Purkinje cell (primary cell): ENCODE results near the gene GPR141. TPM values are rescaled to one million over a fixed set of nuclear protein-coding genes. Genes with fewer than 3 reads are reported as not detected.

Source experiments
- polyA plus RNA-seq: library from polyadenylated mRNA; unstranded; fragments of >200 nt; fragmentation: Nextera tagmentation; gene quantifications from 2 replicates; pipeline ENCODE4 v1.2.1, GENCODE V29; 2014

GPR141 gene
- not detected in 2 replicates for polyA plus RNA-seq

GRCh38 chr7:37683246-37684120 is at the start of gene GPR141:
TSS of gene GPR141 (plus strand) at chr7:37683766. CDS start at chr7:37740394, 56,628 bp downstream.

Other genes with a start within 250 kb of the GPR141 start
- 131 and 134 TPM in 2 replicates for gene ELMO1, start 234.9 kb upstream of the GPR141 start, polyA plus RNA-seq
- gene NME8, start 164.8 kb downstream of the GPR141 start, polyA plus RNA-seq = not detected in 2 replicates
- gene SFRP4, start 233.1 kb downstream of the GPR141 start, polyA plus RNA-seq = 0.36 TPM in 1 of 2 replicates, not detected in the other
- gene EPDR1, start 236.9 kb downstream of the GPR141 start, polyA plus RNA-seq = 59.1 and 64.7 TPM in 2 replicates